Kidney (tissue), 14 donors: ENCODE data around the gene IPO7. TPM values are rescaled to one million over a fixed set of nuclear protein-coding genes. Genes with fewer than 3 reads are reported as not detected.
"Not testable (repeated sequence)": the region's sequence is repeated elsewhere in the genome, so short reads cannot be mapped to it uniquely, and the experiment has no call there.

Source experiments
- DNase-seq, 5 donors: peaks; one replicate each; pipeline ENCODE4 v3.0.0-alpha.2; 2013 to 2020
- FAIRE-seq: peaks from 2 replicates; lab custom pipeline; 2012; peaks lifted over from hg19 to GRCh38; lab: Jason Lieb, UNC
- H3K27ac ChIP-seq, 2 donors: one replicate each; pipeline ENCODE4 v1.7.0; 2013; ENCODE audit warnings: low read depth in 2 of 2, low read length in 2 of 2, inconsistent platforms in 1 of 2
- H3K27me3 ChIP-seq: one replicate; pipeline ENCODE4 v1.7.1; 2013; ENCODE audit warnings: low read length, inconsistent platforms; ENCODE audit not compliant: control insufficient read depth, insufficient read depth
- H3K36me3 ChIP-seq, 3 donors: one replicate each; pipeline versions ENCODE4 v1.7.0 to v1.7.1; 2013; ENCODE audit warnings: low read length in 3 of 3, control low read depth in 1 of 3, inconsistent platforms in 1 of 3; ENCODE audit not compliant: insufficient read depth in 3 of 3, control insufficient read depth in 2 of 3
- H3K4me1 ChIP-seq, 3 donors: one replicate each; pipeline versions ENCODE4 v1.7.0 to v1.7.1; 2013; ENCODE audit warnings: low read length in 3 of 3, inconsistent platforms in 1 of 3, low read depth in 1 of 3; ENCODE audit not compliant: control insufficient read depth in 2 of 3, insufficient read depth in 2 of 3
- H3K4me3 ChIP-seq, 3 donors: one replicate each; pipeline versions ENCODE4 v1.7.0 to v1.8.1; 2013; ENCODE audit warnings: low read length in 3 of 3, control low read depth in 1 of 3, inconsistent platforms in 1 of 3
- H3K9ac ChIP-seq, 3 donors: one replicate each; pipeline versions ENCODE4 v1.7.0 to v1.7.1; 2013; ENCODE audit warnings: low read length in 3 of 3, control low read depth in 1 of 3, inconsistent platforms in 1 of 3
- H3K9me3 ChIP-seq, 3 donors: one replicate each; pipeline versions ENCODE4 v1.7.0 to v1.7.1; 2013; ENCODE audit warnings: low read length in 3 of 3, control low read depth in 1 of 3, inconsistent platforms in 1 of 3; ENCODE audit not compliant: control insufficient read depth in 2 of 3, insufficient read depth in 1 of 3
- intact Hi-C: fragments of 100-400 bp; cut with DNase I; formaldehyde crosslinking; loops from one replicate; pipeline ENCODE4 v1.11.1; 2022
- polyA plus RNA-seq: library from polyadenylated mRNA; stranded (reverse); fragments of 350-450 nt; fragmentation: Illumina TruSeq; extraction: RNeasy Lipid Tissue Mini Kit (QIAGEN cat#74804); gene quantifications from one replicate; pipeline ENCODE4 v1.2.3, GENCODE V29; 2014; ENCODE audit warnings: low read depth, low replicate concordance; ENCODE audit not compliant: insufficient read depth
- total RNA-seq: library from RNA; stranded (reverse); fragmentation: NEBNext Ultra II Directional; extraction: Animal tissue kit (Norgen Biotek cat#: 25700); gene quantifications from one replicate; pipeline ENCODE4 v1.2.1, GENCODE V29; 2021
- TF ChIP-seq, protein P1 (sequence below): IDR thresholded peaks from 3 replicates; pipeline ENCODE4 v1.5.1; 2012; ENCODE audit warnings: mild to moderate bottlenecking, moderate library complexity, borderline replicate concordance; ENCODE audit not compliant: insufficient read depth; ENCODE audit errors: extremely low read depth
- donor health status: control.
- donor health status: control.
- donor health status: control.
- donor health status: control.
- donor health status: control.
- donor health status: DM: yes; HTN: yes; CAD: no.
- donor health status: Normal renal cell carcinoma (clear cell type).

Gene IPO7
- total and polyA plus RNA-seq, 2 donors from 2014 or later: 20.6 to 109 TPM

DNA sequence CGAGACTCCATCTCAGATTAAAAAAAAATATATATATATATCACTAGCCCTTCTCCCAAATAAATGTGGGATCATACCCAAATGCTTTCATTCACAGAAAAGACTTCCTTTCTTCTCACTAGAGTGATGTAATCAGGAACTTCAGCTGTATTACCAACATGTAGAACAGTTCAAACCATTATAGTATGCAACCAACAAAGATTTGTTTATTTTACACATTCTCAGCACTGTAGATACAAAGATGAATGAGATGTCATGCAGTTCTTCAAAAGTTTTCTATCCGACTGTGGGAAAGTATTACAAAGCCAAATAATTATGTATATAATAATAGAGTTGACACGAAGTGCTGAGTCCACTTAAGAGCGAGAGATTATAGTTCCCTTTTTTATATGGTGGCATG, 54.2 kb downstream of the IPO7 start:
- intact Hi-C loops: no loop called here
- Histone ChIP-seq H3K4me1 (no peaks in the 10 kb centered on the region), H3K36me3 (peaks cover 11 to 57% (median 22%) of the 10 kb centered on the region in 3 donors), H3K4me3 (no peak overlapping the region), H3K27me3 (no peaks in the 10 kb centered on the region), H3K9ac (no peak overlapping the region), H3K9me3 (no peaks in the 10 kb centered on the region), H3K27ac (no peak overlapping the region)
- DNase-seq (no peak), FAIRE-seq (no peak)
- TF ChIP-seq, protein P1, sequence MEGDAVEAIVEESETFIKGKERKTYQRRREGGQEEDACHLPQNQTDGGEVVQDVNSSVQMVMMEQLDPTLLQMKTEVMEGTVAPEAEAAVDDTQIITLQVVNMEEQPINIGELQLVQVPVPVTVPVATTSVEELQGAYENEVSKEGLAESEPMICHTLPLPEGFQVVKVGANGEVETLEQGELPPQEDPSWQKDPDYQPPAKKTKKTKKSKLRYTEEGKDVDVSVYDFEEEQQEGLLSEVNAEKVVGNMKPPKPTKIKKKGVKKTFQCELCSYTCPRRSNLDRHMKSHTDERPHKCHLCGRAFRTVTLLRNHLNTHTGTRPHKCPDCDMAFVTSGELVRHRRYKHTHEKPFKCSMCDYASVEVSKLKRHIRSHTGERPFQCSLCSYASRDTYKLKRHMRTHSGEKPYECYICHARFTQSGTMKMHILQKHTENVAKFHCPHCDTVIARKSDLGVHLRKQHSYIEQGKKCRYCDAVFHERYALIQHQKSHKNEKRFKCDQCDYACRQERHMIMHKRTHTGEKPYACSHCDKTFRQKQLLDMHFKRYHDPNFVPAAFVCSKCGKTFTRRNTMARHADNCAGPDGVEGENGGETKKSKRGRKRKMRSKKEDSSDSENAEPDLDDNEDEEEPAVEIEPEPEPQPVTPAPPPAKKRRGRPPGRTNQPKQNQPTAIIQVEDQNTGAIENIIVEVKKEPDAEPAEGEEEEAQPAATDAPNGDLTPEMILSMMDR: no peak

- peaks cover 4 to 14% (median 7%) of the 10 kb centered on the region in 3 donors for H3K36me3 ChIP-seq
- no peak for FAIRE-seq
Observed at GRCh38 chr11:9446230-9446629, 61.8 kb downstream of the IPO7 start.

GRCh38 chr11:9448576-9449352, 64.3 kb downstream of the IPO7 start:
- peaks cover 0 to 11% (median 0%) of the 10 kb centered on the region in 3 donors for H3K9me3 ChIP-seq
- H3K27ac ChIP-seq: no peak overlapping the region
- no peak for FAIRE-seq
- no peaks in the 10 kb centered on the region for H3K27me3 ChIP-seq
- no peak for DNase-seq
- intact Hi-C loops: no loop called here
- no peak overlapping the region for H3K4me3 ChIP-seq
- H3K4me1 ChIP-seq: no peaks in the 10 kb centered on the region
- H3K36me3 ChIP-seq: no peaks in the 10 kb centered on the region
- TF ChIP-seq, protein P1: no peak
- H3K9ac ChIP-seq: no peak overlapping the region

More at GRCh38 chr11:9446230-9446629, 61.8 kb downstream of the IPO7 start:
- Histone ChIP-seq H3K27ac (no peak overlapping the region), H3K4me1 (no peaks in the 10 kb centered on the region), H3K9ac (no peak overlapping the region), H3K27me3 (no peaks in the 10 kb centered on the region), H3K4me3 (no peak overlapping the region), H3K9me3 (peaks cover 0 to 1% (median 0%) of the 10 kb centered on the region in 3 donors)
- intact Hi-C loops: no loop called here
- TF ChIP-seq, protein P1: no peak
- DNase-seq: no peak

DNA sequence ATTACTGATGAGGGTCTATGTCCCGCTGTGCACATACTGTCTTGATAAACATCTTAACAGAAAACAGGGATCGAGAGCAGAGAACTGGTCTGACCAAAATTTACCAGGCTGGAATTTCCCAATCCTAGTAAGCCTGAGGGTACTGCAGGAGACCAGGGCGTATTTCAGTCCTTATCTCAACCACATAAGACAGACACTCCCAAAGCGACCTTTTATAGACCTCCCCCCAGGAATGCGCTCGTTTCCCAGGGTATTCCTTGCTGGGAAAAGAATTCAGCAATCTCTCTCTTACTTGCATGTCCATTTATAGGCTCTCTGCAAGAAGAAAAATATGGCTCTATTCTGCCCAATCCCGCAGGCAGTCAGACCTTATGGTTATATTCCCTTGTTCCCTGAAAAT, 67.6 kb downstream of the IPO7 start:
- H3K27me3 ChIP-seq, H3K9ac ChIP-seq, H3K4me3 ChIP-seq, DNase-seq, H3K4me1 ChIP-seq, intact Hi-C loops, H3K27ac ChIP-seq, FAIRE-seq, H3K36me3 ChIP-seq: not testable (repeated sequence)
- peaks cover 0 to 11% (median 0%) of the 10 kb centered on the region in 3 donors for H3K9me3 ChIP-seq
